ENCODE data around the gene SUSD6. TPM values are rescaled to one million over a fixed set of nuclear protein-coding genes. Genes with fewer than 3 reads are reported as not detected.

Gene SUSD6
- total and polyA plus RNA-seq, 4 donors = 6.8 to 10.8 (median 7.6) TPM

GRCh38 chr14:69708586-69709560, 97.5 kb downstream of the SUSD6 start:
- no peak overlapping the region for H3K27ac ChIP-seq (ENCODE audit: low read depth in 1 of 2, low read length in 2 of 2)
- H3K4me1 ChIP-seq (ENCODE audit: control insufficient read depth in 4 of 4, insufficient read depth in 4 of 4, low read length in 3 of 4) = peaks cover 0 to 17% (median 3%) of the 10 kb centered on the region in 4 donors
- no peak for DNase-seq (ENCODE audit: low spot score)
- H3K9ac ChIP-seq (ENCODE audit: low read depth in 1 of 2, low read length in 2 of 2) = no peak overlapping the region
- WGBS = 86% methylated on average over 12 of the region's 12 CpGs
- no peak overlapping the region for H3K4me3 ChIP-seq (ENCODE audit: low read depth in 1 of 3, low read length in 3 of 3)
- H3K9me3 ChIP-seq (ENCODE audit: control insufficient read depth in 4 of 4, low read length in 3 of 4) = no peaks in the 10 kb centered on the region
- H3K36me3 ChIP-seq (ENCODE audit: control insufficient read depth in 4 of 4, insufficient read depth in 3 of 4, low read depth in 1 of 4, low read length in 3 of 4) = peaks cover 6 to 41% (median 26%) of the 10 kb centered on the region in 4 donors
- no peaks in the 10 kb centered on the region for H3K27me3 ChIP-seq (ENCODE audit: control insufficient read depth in 4 of 4, insufficient read depth in 4 of 4, low read length in 3 of 4)
- TF ChIP-seq RAD21 (IDR thresholded peaks at IDR 0.05) (peak; percentile 48 to 74), GABPA (IDR thresholded peaks at IDR 0.05 in 1 of 2, conservative IDR thresholded peaks at IDR 0.05 in 1 of 2) (no peak), CTCF (IDR thresholded peaks at IDR 0.05; ENCODE audit: low read depth, low read length, missing input control) (peak; percentile 17)

- 77% methylated on average over 1 of the region's 1 CpG for WGBS
- Histone ChIP-seq H3K4me1 (ENCODE audit: control insufficient read depth in 4 of 4, insufficient read depth in 4 of 4, low read length in 3 of 4) (peaks cover 0 to 14% (median 2%) of the 10 kb centered on the region in 4 donors), H3K36me3 (ENCODE audit: control insufficient read depth in 4 of 4, insufficient read depth in 3 of 4, low read depth in 1 of 4, low read length in 3 of 4) (peaks cover 6 to 41% (median 25%) of the 10 kb centered on the region in 4 donors)
These were observed 99.0 kb downstream of the SUSD6 start for GRCh38 chr14:69710378-69710777.

GRCh38 chr14:69711065-69711464, 99.7 kb downstream of the SUSD6 start:
- WGBS = 79% methylated on average over 4 of the region's 4 CpGs

More at GRCh38 chr14:69710378-69710777, 99.0 kb downstream of the SUSD6 start:
- TF ChIP-seq MAX (IDR thresholded peaks at IDR 0.05) (peak; percentile 26), SP1 (IDR thresholded peaks at IDR 0.05) (no peak)
- H3K9ac ChIP-seq (ENCODE audit: low read depth in 1 of 2, low read length in 2 of 2) = no peak overlapping the region
- DNase-seq (ENCODE audit: low spot score) = no peak
- H3K9me3 ChIP-seq (ENCODE audit: control insufficient read depth in 4 of 4, low read length in 3 of 4) = no peaks in the 10 kb centered on the region
- H3K27me3 ChIP-seq (ENCODE audit: control insufficient read depth in 4 of 4, insufficient read depth in 4 of 4, low read length in 3 of 4) = no peaks in the 10 kb centered on the region
- no peak overlapping the region for H3K4me3 ChIP-seq (ENCODE audit: low read depth in 1 of 3, low read length in 3 of 3)
- peak overlapping the region in 1 of 2 donors; percentile 31 for H3K27ac ChIP-seq (ENCODE audit: low read depth in 1 of 2, low read length in 2 of 2)

More at GRCh38 chr14:69711065-69711464, 99.7 kb downstream of the SUSD6 start:
- TF ChIP-seq SP1 (IDR thresholded peaks at IDR 0.05) = no peak
- TF ChIP-seq CTCF (IDR thresholded peaks at IDR 0.05; ENCODE audit: low read depth, low read length, missing input control) = no peak
- no peak for TF ChIP-seq TAF1 (conservative IDR thresholded peaks at IDR 0.05)
- no peak for TF ChIP-seq NR2F2 (IDR thresholded peaks at IDR 0.05)
- no peak for TF ChIP-seq ZBTB33 (IDR thresholded peaks at IDR 0.05)
- no peak for TF ChIP-seq YY1 (IDR thresholded peaks at IDR 0.05)
- no peak for TF ChIP-seq EGR1 (IDR thresholded peaks at IDR 0.05; ENCODE audit: low read depth in 2 of 2)
- no peak for TF ChIP-seq ATF3 (IDR thresholded peaks at IDR 0.05)
- no peak for TF ChIP-seq MAX (IDR thresholded peaks at IDR 0.05)
- no peak for TF ChIP-seq GABPA (IDR thresholded peaks at IDR 0.05 in 1 of 2, conservative IDR thresholded peaks at IDR 0.05 in 1 of 2)
- TF ChIP-seq RAD21 (IDR thresholded peaks at IDR 0.05) = no peak
- TF ChIP-seq RXRA (IDR thresholded peaks at IDR 0.05) = no peak
- H3K9me3 ChIP-seq (ENCODE audit: control insufficient read depth in 4 of 4, low read length in 3 of 4) = no peaks in the 10 kb centered on the region
- peak overlapping the region in 1 of 2 donors; percentile 31 for H3K27ac ChIP-seq (ENCODE audit: low read depth in 1 of 2, low read length in 2 of 2)
- peaks cover 0 to 17% (median 3%) of the 10 kb centered on the region in 4 donors for H3K4me1 ChIP-seq (ENCODE audit: control insufficient read depth in 4 of 4, insufficient read depth in 4 of 4, low read length in 3 of 4)
- DNase-seq (ENCODE audit: low spot score) = peak; percentile 58
- no peak overlapping the region for H3K4me3 ChIP-seq (ENCODE audit: low read depth in 1 of 3, low read length in 3 of 3)
- H3K9ac ChIP-seq (ENCODE audit: low read depth in 1 of 2, low read length in 2 of 2) = no peak overlapping the region
- peaks cover 6 to 41% (median 20%) of the 10 kb centered on the region in 4 donors for H3K36me3 ChIP-seq (ENCODE audit: control insufficient read depth in 4 of 4, insufficient read depth in 3 of 4, low read depth in 1 of 4, low read length in 3 of 4)
- H3K27me3 ChIP-seq (ENCODE audit: control insufficient read depth in 4 of 4, insufficient read depth in 4 of 4, low read length in 3 of 4) = no peaks in the 10 kb centered on the region

All from liver (tissue), 9 donors.